ENCODE measurements around the gene FOXP3. TPM values are rescaled to one million over a fixed set of nuclear protein-coding genes. Genes with fewer than 3 reads are reported as not detected.

Gene FOXP3
- total RNA-seq, 1 donor from 2014 or later = not detected

GRCh38 chrX:49278081-49278480 is 13.6 kb upstream of the FOXP3 start:
- no peak overlapping the region for H3K27ac ChIP-seq

GRCh38 chrX:49277535-49277830 is 13.0 kb upstream of the FOXP3 start:
- no peak for ATAC-seq
- DNase-seq = no peak
- intact Hi-C loops (cut with DNase I) = no loop called here
- Histone ChIP-seq H3K4me1 (peaks cover 12% of the 10 kb centered on the region), H3K9me3 (no peaks in the 10 kb centered on the region), H3K4me3 (no peak overlapping the region), H3K36me3 (no peaks in the 10 kb centered on the region), H3K27me3 (ENCODE audit: low read depth) (no peaks in the 10 kb centered on the region), H3K27ac (no peak overlapping the region)
- no peak for TF ChIP-seq CTCF (IDR thresholded peaks at IDR 0.05)

More at GRCh38 chrX:49278081-49278480, 13.6 kb upstream of the FOXP3 start:
- Histone ChIP-seq H3K4me1 (peaks cover 9% of the 10 kb centered on the region), H3K4me3 (no peak overlapping the region), H3K36me3 (no peaks in the 10 kb centered on the region), H3K27me3 (ENCODE audit: low read depth) (no peaks in the 10 kb centered on the region), H3K9me3 (no peaks in the 10 kb centered on the region)
- TF ChIP-seq CTCF (IDR thresholded peaks at IDR 0.05) = no peak
- intact Hi-C loops (cut with DNase I) = no loop called here
- ATAC-seq (no peak), DNase-seq (no peak)

GRCh38 chrX:49276671-49277534 is 12.4 kb upstream of the FOXP3 start:
- Histone ChIP-seq H3K4me3 (no peak overlapping the region), H3K27me3 (ENCODE audit: low read depth) (no peaks in the 10 kb centered on the region), H3K36me3 (no peaks in the 10 kb centered on the region), H3K4me1 (peaks cover 18% of the 10 kb centered on the region), H3K27ac (no peak overlapping the region), H3K9me3 (no peaks in the 10 kb centered on the region)
- TF ChIP-seq CTCF (IDR thresholded peaks at IDR 0.05) = no peak
- DNase-seq = no peak
- ATAC-seq = peak in 1 of 2 donors; percentile 31
- intact Hi-C loops (cut with DNase I) = no loop called here

GRCh38 chrX:49276207-49276606 is 11.7 kb upstream of the FOXP3 start:
- Histone ChIP-seq H3K27me3 (ENCODE audit: low read depth) (no peaks in the 10 kb centered on the region), H3K9me3 (no peaks in the 10 kb centered on the region), H3K36me3 (no peaks in the 10 kb centered on the region), H3K27ac (no peak overlapping the region), H3K4me1 (peaks cover 20% of the 10 kb centered on the region), H3K4me3 (no peak overlapping the region)
- no peak for TF ChIP-seq CTCF (IDR thresholded peaks at IDR 0.05)
- DNase-seq (no peak), ATAC-seq (no peak)
- intact Hi-C loops (cut with DNase I) = no loop called here

- Histone ChIP-seq H3K9me3 (no peaks in the 10 kb centered on the region), H3K4me1 (peaks cover 29% of the 10 kb centered on the region), H3K27ac (no peak overlapping the region), H3K4me3 (no peak overlapping the region), H3K27me3 (ENCODE audit: low read depth) (no peaks in the 10 kb centered on the region), H3K36me3 (no peaks in the 10 kb centered on the region)
- intact Hi-C loops (cut with DNase I) = no loop called here
- no peak for TF ChIP-seq CTCF (IDR thresholded peaks at IDR 0.05)
- DNase-seq = no peak
- no peak for ATAC-seq
These were observed 8.7 kb upstream of the FOXP3 start for GRCh38 chrX:49273181-49273727.

Measured in lower lobe of right lung (tissue), 2 donors.